Activated effector memory CD4-positive, alpha-beta T cell treated with Interleukin-2 at 50 U/mL for 16 hours (primary cell): ENCODE measurements around the gene GLYR1.
"Not testable (repeated sequence)": the region's sequence is repeated elsewhere in the genome, so short reads cannot be mapped to it uniquely, and the experiment has no call there.

Source experiments
- DNase-seq: peaks from one replicate; pipeline ENCODE4 v3.0.0-alpha.2; 2020

The GLYR1 gene

DNA sequence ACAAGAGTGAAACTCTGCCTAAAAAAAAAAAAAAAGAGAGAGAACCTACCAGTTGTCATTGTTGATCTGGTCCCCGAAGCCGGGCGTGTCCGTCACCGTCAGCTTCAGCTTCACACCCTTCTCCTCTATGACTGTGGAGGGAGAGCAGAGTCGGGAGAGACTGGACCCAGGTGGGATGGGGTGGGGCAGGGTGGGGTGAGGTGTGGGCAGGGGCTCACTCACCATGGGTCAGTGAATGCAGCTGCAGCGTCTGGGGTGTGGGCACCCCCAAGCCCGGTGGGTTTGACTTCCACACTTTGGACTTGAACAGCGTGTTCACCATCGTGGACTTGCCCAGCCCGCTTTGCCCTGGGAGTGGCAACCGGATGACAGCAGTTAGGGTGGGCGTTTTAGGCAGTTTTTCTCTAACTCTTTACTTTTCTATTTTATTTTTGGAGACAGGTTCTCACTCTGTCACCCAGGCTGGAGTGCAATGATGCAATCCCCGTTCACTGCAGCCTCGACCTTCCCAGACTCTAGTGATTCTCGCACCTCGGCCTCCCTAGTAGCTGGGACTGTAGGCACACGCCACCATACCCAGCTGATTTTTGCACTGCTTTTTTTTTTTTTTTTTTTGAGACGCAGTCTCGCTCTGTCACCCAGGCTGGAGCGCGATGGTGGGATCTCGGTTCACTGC, 61.2 kb downstream of the GLYR1 start:
- no peak for DNase-seq

DNA sequence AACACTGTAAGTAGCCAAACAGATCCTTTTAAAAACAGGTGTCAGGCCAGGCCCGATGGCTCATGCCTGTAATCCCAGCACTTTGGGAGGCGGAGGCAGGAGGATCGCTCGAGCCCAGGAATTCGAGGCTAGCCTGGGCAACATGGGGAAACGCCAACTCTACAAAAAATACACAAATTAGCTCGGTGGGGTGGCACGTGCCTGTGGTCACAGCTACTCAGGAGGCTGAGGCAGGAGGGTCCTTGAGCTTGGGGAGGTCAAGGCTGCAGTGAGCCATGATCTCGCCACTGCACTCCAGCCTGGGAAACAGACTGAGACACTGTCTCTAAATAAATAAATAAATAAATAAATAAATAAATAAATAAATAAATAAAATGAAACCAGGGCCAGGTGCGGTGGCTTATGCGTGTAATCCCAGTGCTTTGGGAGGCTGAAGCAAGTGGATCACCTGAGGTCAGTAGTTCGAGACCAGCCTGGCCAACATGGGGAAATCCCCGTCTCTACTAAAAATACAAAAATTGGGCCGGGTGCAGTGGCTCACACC, 62.6 kb downstream of the GLYR1 start:
- DNase-seq: not testable (repeated sequence)

DNA sequence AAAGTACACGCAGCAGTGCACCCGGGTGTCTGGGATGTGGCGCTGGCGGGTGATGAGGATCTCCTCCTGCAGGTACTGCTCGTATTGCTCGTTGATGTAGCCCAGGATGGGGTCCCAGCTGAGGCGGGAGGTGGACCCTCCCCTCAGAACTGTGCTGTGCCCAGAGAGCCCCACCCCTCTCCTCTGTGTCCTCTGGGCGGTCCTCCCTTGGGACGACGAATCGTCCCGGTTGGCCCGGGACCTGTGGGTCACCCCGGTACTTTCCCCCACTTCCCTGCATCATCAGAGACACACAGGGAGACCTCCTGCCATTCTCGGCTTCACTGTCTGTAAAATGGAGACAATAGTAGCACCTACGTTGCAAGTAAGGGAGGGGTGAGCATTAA, 63.1 kb downstream of the GLYR1 start:
- DNase-seq: no peak

DNA sequence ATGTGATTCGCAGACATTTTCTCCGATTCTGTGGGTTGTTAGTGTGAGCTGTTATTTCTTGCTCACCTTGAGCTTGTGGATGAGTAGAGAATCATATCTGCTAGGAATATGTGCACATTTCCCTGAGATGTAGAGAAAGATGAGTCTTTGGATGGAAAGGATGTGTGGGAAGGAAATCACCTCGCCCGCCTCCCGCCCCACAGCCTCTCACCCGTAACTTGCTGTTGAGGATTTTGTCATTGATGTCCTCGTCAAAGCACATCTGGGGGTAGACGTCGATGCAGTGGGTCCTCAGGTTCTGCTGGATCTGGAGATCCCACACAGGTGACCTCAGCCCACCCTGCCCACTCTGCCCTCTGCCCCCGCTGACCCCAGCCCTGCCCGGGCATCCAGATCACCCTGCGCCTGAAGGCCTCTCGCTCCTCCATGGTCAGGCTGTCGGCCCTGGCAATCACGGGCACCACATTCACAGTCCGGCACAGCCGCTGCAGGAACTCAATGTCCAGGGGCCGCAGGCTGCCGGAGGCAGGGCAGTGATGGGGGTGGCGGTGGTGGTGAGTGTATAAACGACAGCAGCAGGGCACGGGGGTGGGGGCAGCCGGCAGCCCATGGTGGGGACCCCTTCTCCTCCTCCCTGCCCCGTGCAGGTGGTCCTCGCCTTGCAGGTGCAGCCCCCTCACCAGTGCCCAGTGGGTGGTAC, 63.7 kb downstream of the GLYR1 start:
- no peak for DNase-seq

DNA sequence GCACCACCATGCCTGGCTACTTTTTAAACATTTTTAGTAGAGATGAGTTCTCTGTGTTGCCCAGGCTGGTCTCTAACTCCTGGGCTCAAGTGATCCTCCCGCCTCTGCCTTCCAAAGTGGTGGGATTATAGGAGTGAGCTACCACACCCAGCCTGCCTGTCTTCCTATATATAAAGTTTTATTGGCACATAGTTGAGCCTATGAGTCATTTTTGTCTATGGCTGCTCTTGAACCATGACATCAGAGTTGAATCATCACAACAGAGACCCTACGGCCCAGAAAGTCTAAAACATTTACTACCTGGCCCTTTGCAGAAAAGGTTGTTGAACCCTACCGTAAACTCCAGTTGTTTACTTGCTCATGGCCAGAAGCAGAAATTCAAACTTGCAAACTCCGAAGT, 66.9 kb downstream of the GLYR1 start:
- no peak for DNase-seq

DNA sequence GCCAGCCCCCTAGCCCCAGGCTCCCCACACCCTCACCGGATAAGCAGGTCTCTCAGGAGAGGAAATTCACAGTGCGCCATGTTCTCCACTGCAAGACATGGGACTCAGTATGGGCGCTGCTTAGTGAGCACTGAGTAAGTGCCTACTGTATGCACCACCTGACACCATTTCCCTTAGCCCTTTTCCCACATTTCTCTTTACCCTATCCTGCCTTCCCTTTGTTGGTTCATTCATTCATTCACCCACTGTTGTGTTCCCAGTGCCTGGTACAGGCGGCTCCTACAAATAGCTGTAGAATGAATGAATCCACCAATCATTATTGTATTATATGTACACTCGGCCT, 69.1 kb downstream of the GLYR1 start:
- no peak for DNase-seq

DNA sequence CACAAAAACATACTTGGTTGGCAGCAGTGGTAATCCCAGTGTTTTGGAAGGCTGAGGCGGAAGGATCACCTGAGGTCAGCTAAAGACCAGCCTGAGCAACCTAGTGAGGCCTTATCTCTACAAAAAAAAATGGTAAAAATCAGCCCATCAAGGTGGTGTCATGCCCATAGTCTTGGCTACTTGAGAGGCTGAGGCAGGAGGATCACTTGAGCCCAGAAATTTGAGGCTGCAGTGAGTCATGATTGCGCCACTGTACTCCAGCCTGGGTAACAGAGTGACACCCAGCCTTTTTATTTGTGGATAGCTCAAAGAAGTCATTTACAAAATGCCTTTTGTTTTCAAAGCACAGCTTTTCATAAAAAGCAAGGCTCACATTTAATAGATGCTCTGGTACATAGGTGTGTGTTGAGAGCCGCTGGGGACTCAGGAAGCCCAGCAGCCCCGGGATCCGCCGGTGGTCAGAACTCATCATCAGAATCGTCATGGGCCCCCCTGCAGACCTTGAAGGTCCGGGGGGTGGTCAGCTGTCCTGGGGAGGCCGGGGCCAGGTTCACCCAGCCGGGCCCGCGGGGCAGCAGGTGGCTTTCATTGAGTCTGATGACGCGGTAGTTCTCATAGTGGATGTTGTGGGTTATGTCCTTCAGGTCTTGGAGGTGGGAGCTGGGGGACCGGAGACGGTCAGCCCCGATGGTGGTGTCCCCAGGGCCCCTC, 69.6 kb downstream of the GLYR1 start:
- no peak for DNase-seq

DNA sequence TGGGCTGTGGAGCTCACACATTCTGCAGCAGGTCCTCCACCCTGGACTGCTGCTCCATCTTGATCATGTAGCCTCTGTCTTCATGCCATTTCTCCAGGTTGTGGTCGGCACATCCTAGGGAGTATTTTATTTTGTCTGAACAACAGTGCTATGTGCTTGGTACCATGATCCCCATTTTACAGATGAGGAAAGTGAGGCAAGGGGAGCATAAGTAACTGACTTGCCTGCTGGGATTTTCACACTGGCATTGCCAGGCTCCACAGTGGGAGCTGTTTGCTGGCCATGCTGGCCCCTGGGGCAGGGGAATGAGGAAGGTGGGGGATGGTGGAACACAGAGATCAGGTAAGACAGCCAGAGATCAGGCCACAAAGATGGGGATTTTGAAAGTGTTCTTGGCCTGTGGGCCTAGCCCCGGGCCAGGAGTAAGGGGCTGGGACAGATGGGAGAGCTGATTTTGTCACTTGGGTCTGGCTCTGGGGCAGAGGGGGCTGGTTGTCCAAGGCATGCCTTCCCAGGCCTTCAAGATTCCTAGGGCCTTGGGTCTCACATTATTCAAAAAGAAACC, 70.9 kb downstream of the GLYR1 start:
- no peak for DNase-seq

DNA sequence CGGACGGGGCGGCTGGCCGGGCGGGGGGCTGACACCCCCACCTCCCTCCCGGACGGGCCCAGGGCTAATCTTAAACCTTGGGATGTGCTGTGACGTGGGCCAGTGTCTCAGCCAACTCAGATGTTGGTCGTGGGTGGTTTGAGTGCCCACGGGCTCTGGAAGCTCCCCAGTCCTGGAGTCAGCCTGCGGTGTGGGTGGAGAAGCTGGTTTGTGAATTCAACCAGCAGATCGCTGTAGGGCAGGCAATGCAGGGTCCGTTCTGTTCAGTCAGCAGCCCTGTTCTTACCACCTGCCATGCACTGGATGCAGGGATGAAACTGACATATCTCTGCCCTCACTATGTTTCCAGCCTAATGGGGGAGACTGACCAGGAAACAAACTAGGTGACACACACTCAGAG, 72.1 kb downstream of the GLYR1 start:
- DNase-seq: no peak

DNA sequence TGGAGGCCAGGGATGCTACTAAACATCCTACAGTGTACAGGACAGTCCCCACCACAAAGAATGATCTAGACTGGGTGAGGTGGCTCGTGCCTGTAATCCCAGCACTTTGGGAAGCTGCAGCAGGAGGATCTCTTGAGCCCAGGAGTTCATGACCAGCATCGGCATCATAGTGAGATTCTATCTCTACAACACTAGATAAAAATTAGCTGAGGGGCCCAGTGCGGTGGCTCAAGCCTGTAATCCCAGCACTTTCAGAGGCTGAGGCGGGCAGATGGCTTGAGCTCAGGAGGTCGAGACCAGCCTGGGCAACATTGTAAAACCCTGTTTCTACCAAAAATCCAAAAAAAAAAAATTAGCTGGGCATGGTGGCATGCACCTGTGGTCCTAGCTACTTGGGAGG, 74.7 kb downstream of the GLYR1 start:
- no peak for DNase-seq

DNA sequence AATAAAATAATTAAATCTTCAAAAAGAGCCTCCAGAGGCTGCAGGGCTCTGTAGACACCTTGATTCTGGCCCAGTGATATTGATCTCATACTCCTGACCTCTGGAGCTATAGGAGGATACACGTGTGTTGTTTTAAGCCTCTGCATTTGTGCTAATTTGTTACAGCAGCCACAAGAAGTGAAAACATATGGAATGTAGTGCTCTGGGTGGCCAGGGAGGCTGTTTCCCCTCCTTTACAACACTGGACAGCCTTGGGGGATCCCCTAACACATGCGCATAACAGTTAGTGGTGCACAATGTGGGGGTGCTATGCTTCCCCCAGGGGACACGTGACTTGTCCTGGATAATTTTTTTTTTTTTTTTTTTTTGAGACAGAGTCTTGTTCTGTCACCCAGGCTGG, 75.4 kb downstream of the GLYR1 start:
- no peak for DNase-seq

DNA sequence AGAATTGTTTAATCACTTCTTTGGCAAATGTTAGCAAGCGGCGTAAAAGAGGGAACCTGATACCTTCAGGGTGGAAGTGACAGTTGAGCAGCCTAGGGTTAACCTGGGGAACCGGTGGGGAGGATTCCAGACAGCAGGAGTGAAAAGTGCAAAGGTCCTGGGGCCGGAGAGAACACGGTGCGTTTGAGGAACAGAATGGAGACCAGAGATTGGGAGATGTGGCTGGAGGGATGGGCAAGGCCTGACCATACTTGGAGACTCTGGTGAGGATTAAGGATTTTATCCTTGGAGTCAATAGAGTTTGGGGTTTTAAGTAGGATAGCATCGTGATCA, 77.8 kb downstream of the GLYR1 start:
- no peak for DNase-seq

DNA sequence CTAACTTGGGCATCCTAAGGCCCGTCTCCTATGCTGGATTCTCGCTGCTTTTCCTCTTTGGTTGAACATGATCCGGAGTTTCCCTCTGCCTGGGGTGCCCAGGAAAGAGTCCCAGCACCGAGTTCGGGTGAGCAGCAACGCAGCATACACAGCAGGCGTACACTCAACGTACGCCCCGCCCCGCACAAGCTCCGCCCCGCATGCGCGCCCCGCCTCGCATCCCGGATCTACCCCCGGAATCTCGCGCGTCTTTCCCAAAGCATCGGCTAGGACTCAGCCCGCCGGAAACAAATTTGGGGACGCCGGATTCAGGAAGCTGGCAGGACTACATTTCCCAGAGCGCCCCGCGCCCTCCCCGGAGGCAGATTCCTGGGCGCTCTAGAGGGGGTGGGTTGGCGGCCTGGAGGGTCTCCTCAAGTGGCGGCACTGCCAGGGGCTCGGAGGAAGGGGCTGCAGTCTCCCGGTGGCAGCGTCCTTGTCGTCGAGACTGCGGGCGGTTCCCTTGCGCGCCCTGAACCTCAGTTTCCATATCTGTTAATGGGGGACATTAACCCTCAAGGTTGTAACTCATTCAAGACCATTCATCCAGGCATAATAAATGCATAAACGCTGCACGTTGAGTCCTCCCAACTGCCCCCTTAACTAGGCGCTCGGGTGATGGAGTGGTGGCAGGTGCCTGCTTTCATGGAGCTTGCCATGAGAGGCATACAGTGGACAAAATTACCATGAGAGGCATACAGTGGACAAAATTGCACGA, 78.4 kb downstream of the GLYR1 start:
- DNase-seq: peak; percentile 82

DNA sequence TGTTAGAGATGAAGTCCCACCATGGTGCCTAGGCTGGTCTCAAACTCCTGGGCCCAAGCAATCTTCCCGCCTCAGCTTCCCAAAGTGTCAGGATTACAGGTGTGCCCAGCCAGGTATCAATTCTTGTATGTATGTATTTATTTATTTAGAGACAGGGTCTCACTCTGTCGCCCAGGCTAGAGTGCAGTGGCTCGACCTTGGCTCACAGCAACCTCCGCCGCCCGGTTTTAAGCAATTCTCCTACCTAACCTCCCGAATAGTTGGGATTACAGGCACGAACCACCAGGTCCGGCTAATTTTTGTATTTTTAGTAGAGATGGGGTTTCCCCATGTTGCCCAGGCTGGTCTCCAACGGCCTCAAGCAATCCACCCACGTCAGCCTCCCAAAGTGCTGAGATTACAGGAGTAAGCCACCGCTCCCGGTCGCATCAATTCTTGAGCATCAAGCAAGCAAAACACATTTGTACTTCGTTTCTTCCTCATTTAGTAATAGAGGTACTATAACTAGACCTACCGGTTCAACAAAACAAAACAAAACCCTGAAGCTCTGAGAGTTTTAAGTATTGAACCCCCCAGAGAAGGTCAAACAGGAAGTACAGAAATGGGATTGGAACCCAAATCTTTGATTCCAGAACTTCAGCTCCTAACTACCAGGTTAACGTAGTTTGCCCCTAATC, 79.1 kb downstream of the GLYR1 start:
- no peak for DNase-seq

DNA sequence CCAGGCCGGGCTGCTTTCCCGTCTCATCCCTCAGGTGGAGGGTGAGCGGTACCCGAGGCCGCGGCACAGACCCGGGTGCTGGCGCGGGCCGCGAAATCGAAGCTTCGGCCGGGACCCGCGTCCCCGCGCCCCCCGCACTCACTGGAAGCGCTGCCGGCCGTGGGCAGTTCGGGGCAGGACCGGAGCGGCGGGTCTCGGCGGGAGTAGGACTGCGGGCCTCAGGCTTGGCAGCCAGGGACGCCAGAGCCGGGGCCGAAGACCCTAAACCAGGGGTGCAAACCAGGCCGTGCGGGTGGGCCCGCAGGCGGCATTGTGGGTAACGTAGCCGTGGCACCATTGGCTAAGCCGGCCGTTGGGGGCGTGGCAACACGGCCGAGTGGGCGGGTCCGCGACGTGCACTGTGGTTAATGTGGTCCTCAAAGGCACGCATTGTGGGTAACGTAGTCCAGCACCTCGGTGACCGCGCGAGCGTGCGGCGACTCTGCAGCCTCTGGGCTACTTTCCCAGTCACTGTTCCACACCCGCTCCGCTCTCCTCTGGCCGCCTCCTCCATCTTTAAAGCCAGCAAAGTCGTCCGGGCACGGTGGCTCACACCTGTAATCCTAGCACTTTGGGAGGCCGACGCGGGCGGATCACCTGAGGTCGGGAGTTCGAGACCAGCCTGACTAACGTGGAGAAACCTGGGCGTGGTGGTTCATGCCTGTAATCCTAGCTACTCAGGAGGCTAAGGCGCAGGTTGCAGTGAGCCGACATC, 80.0 kb downstream of the GLYR1 start, which contains the start of gene ZNF500:
TSS of gene ZNF500 (minus strand) at position 288 of the 754 bp plus-strand sequence. CDS start 1,184 bp downstream, outside the sequence.
- peak; percentile 95 for DNase-seq

DNA sequence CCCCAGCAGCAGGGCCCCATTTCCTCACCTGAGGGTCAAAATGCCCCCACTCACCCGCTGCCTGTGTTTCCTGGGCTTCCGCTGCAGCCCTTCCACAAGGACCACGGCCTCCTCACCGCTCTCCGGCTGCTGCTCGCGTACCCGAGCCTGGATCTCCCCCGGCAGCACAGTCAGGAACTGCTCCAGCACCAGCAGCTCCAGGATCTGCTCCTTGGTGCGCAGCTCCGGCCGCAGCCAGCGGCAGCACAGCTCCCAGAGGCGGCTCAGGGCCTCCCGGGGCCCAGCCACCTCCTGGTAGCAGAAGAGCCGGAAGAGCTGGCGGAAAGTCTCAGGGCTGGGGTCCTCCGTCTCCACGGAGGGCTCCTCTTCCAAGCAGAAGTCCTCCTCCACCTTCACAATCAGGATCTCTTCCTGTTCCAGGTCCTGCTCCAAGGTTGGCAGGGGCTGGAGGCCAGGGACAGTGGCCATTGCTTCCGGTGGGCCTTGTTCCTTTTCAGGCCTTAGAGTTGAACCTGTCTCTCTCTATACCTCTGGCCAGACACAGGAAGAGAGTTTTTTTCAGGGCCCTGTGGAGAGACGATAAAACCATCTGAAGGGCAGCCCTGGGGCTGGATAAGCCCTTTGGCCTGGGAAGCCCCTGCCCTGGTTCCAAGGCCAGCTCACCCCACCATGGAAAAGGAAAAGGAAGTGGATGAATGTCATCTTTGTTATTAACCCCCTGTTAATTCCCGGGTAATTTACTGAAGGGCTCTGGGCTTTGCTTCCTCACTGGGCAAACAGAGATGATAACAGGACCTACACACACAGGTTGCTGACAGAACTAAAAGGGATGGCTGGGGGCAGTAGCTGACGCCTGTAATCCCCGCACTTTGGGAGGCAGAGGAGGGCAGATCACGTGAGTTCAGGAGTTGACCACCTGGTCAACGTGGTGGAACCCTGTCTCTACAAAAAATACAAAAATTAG, 81.3 kb downstream of the GLYR1 start:
- DNase-seq: no peak

DNA sequence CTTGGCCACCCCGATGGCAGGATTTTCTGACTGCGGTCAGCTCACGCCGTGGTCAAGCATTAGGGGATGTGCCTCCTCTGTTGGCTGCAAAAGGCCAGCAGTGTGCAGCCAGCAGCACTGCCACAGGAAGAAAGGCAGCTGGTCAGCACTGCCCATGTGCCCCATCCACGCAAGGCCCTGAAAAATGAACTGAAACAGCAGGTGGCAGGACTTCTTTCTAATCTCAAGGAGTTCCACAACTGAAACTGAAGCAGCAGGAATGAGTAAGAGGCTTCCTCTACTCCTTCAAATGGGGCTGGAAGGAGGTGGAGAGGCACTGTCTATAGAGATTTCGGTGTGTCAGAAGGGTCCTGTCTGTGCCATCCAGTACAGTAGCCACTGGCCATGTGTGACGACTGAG, 83.3 kb downstream of the GLYR1 start:
- no peak for DNase-seq

DNA sequence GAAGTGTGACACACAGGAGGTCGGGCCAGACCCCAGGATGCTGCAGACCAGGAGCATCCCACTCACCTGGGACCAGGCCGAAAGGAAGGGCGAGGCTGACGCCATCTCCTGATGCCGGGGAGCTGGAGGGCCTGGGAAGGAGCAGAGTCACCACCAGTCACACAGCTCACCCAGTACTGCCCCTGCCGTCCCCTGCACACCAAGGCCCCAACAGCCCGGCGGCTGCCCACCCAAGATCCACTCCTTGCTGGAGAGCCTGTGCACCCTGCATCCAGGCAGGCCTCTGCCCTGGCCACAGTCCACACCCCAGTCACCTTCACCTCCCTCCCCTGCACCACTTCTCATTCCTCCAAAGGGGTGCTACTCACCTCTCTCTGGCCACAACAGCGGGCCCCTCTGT, 84.9 kb downstream of the GLYR1 start:
- no peak for DNase-seq

DNA sequence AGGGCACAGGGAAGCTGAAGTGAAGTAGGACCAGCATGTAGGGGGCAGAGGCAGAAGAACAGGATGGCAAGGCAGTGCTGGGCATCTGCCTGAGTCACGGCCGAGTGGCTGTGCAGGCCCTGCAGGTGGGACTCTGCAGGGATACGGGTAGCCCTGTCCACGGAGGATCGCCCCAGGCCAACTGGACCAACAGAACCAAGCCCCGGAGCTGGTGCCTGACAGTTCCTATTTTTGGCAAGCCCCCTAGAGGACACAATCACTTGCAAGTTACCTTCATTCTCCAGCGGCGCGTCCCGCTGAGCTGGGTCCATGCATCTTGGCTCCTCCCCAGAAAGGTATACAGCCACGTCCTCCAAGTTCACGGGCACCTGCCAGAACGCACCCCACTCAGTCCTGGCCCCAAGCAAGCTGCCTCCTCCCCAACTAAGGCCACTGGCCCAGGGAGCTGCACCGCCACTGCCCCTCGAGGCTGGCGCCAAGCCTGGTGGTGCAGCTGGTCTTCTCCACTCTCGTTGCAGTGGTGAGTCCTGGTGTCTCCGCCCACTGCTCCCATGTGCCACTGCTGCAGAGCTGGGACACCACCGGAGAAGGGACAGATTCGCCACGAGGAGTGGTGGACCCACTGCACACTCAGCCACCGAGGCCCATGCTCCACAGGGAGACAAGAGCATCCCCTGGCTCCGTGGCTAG, 86.7 kb downstream of the GLYR1 start:
- DNase-seq: no peak

DNA sequence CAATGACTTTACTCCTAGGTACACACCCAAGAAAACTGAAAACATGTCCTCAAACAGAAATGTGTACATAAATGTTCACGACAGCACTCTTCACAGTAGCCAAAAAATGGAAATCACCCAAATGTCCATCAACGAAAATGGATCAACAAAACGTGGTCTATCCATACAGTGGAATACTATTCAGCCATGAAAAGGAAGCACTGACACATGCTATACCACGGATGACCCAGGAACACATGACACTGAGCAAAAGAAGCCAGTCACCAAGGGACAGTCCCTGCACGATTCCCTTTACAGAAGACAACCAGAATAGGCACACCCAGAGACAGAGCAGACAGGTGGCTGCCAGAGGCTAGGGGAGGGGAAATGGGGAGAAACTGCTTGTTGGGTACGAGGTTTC, 91.4 kb downstream of the GLYR1 start:
- DNase-seq: no peak
